ENCODE measurements around the gene SRPX.

Gene SRPX

GRCh38 chrX:38220415-38221390 is at the start of gene SRPX:
TSS of gene SRPX (minus strand) at chrX:38220871. CDS start at chrX:38220792, 79 bp downstream.
- no peak for DNase-seq (ENCODE audit: low read depth)

- no peak for DNase-seq (ENCODE audit: low read depth)
Observed at GRCh38 chrX:38268011-38268410, 47.3 kb upstream of the SRPX start.

- DNase-seq (ENCODE audit: low read depth): no peak
Observed at GRCh38 chrX:38262715-38263620, 42.3 kb upstream of the SRPX start.

- DNase-seq (ENCODE audit: low read depth): no peak
Observed at GRCh38 chrX:38260231-38260630, 39.6 kb upstream of the SRPX start.

GRCh38 chrX:38256019-38256418 is 35.3 kb upstream of the SRPX start:
- no peak for DNase-seq (ENCODE audit: low read depth)

- DNase-seq (ENCODE audit: low read depth): no peak
Observed at GRCh38 chrX:38249965-38250364, 29.3 kb upstream of the SRPX start.

GRCh38 chrX:38247051-38247450 is 26.4 kb upstream of the SRPX start:
- DNase-seq (ENCODE audit: low read depth): no peak

GRCh38 chrX:38240541-38240940 is 19.9 kb upstream of the SRPX start:
- DNase-seq (ENCODE audit: low read depth): no peak

- no peak for DNase-seq (ENCODE audit: low read depth)
Observed at GRCh38 chrX:38236901-38237615, 16.4 kb upstream of the SRPX start.

GRCh38 chrX:38233891-38234667 is 13.4 kb upstream of the SRPX start:
- no peak for DNase-seq (ENCODE audit: low read depth)

GRCh38 chrX:38232079-38232686 is 11.5 kb upstream of the SRPX start:
- DNase-seq (ENCODE audit: low read depth): no peak

GRCh38 chrX:38225093-38225492 is 4.4 kb upstream of the SRPX start:
- DNase-seq (ENCODE audit: low read depth): no peak

- no peak for DNase-seq (ENCODE audit: low read depth)
Observed at GRCh38 chrX:38224160-38224559, 3.5 kb upstream of the SRPX start.

- DNase-seq (ENCODE audit: low read depth): no peak
Observed at GRCh38 chrX:38221391-38221929, 789 bp upstream of the SRPX start.

- DNase-seq (ENCODE audit: low read depth): no peak
Observed at GRCh38 chrX:38220024-38220414, 652 bp downstream of the SRPX start.

GRCh38 chrX:38216642-38217041 is 4.0 kb downstream of the SRPX start:
- no peak for DNase-seq (ENCODE audit: low read depth)

GRCh38 chrX:38214551-38215531 is 5.8 kb downstream of the SRPX start:
- DNase-seq (ENCODE audit: low read depth): no peak

GRCh38 chrX:38214044-38214443 is 6.6 kb downstream of the SRPX start:
- no peak for DNase-seq (ENCODE audit: low read depth)

GRCh38 chrX:38211891-38212635 is 8.6 kb downstream of the SRPX start:
- no peak for DNase-seq (ENCODE audit: low read depth)
